NCI-H510A treated with DMSO at 0.1 percent for 48 hours (cell line): ENCODE results near the gene COL2A1.
A peak's percentile ranks its signal among the peaks of the same experiment; 100 is the strongest.

Source experiments
- DNase-seq: peaks from one replicate; lab custom pipeline; 2025; lab: John Stamatoyannopoulos, UW

COL2A1 gene

DNA sequence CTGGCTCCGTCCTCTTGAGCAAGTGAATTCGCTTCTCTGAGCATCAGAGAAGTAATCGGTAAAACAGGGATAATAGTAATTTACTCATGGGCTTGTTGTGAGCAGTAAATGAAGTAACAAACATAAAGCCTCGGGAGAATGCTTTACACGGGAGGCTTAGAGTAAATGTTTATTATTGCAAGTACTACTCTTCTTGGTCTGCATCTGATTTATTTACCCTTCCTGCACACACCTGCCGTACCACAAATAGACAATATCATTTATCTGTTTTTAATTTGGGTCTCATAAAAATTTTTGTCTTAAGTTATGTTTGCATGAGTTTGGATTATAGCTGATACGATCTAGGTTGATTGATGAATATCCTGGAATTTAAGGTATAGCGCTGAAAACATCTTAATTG is 7.8 kb upstream of the COL2A1 start:
- no peak for DNase-seq

DNA sequence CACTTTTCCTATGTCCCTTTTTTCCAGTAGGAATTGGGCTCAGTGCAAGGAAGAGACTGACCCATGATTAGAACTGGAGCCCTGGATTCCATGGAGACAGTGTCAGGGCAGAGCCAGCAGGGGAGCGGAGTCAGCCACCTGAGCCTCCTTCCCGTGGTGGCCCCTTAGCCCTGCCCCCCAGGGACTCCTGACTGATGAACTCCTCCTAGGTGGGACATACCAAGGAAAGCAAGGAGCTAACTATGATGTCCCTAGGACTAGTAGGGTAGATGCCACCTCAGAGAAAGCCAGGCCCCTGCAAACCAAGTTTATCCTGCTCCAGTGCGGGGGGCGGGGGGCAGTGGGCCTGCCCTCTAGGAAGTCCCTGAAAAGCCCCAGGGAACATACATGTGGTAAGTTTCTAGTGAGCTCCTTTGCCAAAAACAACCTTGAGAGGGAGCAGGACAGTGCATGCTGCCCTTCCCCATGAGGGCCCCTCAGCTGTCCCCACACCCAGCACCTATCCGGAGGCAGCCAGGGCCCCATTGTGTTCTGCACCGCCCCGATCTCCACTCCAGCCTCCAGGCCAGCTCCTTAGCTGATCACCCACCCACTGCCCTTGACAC is 6.2 kb upstream of the COL2A1 start:
- DNase-seq = no peak

DNA sequence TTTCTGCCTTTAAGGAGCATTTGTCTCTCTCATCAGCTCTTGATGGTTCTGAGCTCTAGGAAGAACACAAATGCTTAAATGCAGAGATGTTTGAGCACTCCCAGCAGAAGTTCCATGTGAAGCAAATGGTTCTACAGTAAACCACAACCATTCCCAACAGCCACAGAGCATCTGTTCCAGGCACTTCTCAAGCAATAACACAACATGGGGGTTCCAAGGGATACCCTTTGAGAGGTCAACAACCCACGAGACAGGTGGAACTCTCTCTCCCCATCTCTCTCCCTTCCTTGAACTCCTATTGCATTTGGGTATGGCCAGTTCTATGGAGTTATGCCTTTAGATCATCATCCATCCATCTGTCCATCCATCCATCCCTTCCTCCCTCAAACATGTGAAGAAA is 5.2 kb upstream of the COL2A1 start:
- DNase-seq = no peak

DNA sequence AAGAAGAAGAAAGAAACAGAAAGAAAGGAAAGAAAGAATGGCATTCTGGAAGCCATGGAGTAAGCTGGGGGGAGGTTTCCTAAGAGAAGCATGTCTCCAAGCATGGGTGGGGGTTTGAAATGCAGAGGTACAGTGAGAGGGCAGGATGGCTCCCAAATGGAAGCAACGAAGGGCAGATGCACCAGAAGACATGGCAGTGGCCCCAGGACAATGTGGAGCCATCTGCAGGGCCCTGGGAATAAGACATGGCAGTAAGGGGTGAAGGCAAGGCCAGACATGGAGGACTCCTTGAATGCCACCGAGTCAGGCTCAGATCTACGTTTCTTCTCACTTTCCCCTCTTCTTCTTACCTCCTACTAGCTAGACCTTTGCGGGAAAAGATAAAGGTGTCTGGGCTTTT is 4.7 kb upstream of the COL2A1 start:
- DNase-seq = no peak

DNA sequence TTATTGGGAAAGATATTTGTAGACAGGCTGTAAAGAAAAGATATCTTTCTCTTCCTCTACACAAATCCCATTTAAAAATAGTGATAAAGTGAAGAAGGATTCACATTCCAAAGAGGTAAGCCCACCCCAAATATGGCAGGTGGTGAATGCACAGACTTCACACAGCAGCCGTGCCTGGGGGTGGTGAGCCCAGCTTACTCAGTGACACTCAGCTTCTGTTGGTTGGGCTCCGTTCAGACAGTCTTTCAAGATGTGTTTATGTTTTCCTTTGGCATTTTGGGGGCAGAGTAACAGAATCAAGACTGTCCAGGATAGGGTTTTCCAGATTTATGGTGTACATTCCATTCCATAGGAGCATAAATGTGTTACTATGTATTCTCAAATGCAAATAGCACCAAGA is 4.1 kb upstream of the COL2A1 start:
- no peak for DNase-seq

DNA sequence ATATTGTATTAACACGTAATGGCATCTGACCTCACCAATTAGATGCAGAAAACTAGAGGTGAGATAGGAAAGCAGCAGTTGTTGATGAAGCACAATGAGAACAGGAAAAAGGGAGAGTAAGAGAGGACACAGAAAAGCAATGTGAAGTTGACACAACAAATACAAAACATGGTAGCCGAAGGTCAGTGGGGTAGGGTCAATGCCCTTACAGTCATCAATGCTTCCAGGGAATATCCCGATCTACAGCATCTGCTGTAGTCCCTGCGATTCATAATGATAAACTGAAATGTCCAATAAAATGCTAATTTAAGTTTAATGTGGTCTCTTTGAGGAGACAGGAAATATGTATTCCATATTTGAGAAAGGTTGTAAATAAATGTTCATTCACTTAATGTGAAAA is 2.9 kb upstream of the COL2A1 start:
- no peak for DNase-seq

DNA sequence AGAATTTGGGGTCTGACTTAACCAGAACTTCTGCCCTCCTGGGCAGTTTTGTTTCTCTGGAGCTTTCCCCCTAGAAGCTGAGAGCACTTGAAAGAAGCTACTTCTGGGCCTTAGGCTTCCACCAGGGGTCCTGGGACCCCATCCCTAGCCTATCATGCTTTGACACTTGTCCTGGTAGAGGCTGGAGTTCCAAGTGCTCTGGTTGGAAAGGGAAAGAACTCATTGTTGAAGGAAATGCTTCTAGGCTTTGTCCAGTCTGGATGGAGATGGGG is 1.4 kb upstream of the COL2A1 start:
- DNase-seq = no peak

DNA sequence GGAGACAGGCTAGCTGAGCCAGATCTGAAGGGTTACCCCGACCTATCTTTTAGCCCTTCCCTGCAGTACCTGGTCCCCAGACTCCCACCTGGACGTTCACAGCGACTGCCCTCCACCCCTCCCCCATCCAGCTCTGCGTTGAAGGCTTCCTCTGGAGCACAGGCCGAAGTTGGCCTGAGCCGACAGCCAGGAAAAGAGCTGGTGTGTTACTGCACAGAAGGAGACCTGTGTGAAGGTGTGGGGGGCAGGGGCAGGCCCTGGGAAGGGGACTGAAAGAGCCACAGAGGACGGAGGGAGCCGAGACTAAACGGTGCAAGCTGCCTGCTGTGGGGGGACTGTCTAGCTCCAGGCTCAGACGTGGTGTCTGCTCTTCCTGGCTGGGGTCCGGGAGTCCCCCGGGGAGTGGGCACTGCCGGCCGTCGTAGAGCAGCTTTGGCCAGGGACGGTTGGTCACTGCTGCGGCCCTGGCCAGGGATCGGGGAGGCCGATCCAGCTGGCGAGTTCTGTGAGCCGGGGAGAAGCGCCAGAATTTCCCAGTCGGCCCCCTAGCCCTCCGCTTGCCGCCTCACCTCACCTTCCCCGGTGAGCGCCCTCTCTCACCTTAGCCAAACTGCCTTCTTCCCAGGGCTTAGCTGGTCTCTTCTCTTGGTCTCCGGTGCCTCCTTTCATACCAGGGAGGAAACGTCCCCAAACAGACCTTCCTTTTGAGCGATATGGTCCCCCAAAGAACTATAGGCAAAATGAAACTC is 899 bp upstream of the COL2A1 start:
- peak; percentile 52 for DNase-seq

DNA sequence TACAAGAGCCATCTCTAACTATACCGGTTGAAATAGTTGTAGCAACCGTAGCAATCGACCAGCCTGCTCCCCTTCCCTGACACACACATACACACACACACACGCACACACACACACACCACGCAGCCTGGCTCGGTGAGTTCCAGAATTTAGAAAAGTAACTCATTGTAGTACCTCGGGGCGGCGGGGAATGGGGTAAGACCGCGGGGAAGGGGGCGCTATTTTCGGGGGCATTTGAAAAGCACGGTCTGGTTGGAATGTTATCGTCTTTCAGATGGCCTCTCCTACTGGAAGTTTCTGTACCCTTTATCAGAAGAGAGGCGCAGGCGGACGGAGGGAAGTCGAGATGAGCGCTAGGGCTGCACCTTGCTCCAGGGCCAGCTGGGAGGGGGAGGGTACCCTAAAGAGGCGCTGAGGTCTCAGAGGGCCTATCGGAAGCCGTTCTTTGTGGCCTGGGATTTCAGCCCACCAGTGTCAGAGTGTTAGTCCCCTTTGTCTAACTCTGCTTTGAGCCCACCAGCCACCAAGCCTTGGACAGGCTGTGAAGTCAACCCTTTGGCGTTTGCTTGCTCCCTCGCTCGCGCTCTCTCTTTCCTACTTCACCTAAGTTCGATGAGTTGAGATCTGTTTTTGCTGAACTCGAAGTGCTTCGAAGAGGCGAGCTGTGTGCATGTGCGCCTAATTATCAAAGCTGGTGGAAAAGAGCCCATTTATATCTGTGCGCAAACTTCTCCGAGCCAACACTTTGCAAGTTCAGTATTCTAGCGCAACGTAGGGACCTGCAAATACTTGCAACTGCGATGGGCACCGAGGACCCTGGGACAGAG is 837 bp downstream of the COL2A1 start:
- no peak for DNase-seq

DNA sequence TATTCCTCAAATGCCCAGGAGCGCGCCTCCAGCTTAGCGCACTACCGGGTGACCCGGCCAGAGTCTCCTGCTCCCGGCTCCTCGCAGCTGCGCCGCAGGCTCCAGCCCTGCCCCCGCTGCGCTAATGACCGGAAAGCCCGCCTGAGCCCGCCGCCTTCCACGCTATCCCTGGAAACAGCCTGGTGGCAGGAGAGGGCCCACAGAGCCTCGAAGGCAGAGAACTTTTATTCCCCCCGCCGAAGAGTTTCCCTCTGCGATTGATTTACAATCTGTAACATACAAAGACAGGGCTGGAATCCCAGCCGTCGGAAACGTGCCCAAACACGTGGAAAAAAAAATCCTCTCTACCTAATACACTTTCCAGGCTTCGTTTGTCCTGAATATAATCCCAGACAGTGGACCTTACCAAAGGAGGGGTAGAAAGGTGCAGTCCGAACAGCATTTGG is 1.5 kb downstream of the COL2A1 start:
- DNase-seq = peak; percentile 20

DNA sequence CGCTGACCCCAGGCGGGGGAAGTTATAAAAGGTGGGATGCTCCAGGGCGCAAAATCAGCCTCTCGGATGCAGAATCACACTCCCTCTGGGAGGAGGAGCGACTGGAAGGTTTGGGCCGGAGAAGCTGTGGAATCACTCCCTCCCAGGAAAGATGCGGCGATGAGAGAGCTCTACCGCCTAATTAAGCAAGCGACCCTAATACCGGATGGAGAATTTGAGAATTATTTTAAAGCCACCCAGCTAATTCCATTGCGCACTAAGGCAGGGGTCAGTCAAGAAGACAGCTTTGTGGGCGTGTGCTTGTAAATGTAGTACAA is 1.9 kb downstream of the COL2A1 start:
- no peak for DNase-seq

DNA sequence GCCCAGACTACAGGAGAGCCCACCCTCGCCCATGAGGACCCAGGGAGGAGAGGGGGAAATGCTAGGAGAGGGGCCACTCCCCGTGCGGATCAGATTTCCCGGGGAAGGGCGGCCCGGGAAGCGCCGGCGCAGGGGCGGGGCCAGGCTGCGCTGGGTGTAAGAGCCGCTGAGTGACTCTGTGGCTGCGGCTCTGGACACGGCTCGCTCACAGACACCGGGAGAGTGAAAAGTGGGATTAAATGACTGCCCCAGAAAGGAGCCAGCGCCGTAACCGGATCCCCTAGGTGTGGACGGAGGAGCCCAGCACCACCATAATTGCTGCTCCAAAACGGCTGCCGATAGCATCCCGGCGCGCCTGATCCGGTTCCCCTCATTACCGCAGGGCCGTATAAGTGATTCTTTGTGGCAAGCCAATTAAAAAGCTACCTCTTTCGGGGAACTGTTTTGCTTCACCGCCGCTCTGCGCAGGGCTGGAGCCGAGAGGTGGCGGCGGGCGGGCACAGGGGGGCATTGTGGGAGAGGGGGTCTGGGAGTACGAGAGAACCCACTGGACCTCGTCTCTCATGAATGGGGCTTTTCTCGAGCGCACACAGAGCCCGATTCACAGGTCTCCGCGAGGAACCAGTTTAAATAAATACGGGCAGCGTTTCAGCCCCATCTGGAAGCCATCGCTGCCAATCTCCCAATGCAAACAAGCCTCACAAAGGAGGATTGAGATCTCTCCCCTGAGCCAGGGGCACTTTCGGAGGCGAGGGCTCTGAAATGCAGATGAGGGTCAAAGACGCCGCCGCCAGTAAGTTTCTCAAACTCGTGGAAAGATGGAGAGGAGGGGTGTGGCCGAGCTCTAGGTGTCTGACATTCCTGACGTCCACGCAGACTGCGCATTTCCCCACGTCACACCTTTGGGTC is 2.5 kb downstream of the COL2A1 start:
- peak; percentile 14 for DNase-seq

DNA sequence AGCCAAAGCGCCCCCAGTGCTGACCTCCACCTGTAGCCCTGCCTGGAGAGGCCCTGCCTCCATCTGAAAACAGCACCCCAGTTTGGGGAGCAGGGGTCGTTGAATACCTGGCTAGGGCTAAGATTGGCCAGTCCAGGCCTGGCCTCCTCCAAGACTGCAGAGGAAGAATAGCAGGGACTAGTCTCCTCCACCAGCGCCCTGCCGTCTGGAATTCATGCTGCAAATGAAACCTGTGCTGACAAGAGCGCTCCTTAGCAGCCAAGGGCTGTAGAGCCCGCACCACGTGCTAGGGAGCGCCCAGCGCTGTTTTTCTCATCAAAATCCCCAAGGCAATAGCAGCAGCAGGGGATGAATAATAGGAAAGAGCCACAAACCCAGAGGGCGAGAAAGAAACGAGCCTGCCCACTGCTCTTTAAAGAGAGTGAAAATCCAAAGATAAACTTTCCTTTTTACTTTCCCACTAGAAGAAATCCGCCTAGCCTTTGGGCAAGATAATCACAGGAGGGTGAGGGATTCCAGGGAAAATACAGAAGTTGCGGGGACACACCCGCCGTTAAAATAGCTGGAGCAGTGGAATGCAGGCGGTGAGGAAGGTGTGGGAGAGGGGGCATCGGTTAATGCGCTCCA is 3.3 kb downstream of the COL2A1 start:
- peak; percentile 51 for DNase-seq

DNA sequence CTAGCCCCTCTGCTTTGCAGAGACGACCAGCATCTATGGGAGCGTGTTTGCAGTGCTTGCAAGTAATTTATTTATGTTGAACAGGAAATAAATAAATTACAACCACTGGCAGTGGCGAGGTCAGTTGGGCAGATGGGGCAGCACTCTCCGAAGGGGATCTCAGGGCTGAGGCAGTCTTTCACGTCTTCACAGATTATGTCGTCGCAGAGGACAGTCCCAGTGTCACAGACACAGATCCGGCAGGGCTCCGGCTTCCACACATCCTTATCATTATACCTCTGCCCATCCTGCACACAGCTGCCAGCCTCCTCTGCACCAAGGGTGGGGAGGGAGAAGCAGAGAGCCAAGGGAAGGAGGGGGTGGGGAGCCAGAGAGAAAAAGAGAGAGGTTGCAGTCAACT is 4.5 kb downstream of the COL2A1 start:
- DNase-seq = no peak

DNA sequence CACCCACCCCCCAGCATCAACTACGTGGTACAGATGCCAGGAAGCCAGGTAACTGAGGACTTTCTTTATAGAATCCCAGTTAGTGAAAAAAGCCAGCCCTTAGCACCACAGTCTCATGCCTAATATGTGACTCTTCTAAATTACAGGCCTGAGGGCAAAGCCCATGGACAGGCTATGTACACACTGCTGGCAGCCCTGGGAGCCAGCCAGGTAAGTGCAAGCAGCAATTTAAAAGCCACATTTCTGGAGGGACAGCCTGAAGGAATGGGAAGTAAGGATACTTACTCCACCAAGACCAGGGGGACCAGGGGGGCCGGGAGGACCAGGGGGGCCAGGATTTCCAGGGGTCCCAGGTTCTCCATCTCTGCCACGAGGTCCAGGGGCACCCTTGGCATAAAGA is 7.0 kb downstream of the COL2A1 start:
- DNase-seq = no peak

DNA sequence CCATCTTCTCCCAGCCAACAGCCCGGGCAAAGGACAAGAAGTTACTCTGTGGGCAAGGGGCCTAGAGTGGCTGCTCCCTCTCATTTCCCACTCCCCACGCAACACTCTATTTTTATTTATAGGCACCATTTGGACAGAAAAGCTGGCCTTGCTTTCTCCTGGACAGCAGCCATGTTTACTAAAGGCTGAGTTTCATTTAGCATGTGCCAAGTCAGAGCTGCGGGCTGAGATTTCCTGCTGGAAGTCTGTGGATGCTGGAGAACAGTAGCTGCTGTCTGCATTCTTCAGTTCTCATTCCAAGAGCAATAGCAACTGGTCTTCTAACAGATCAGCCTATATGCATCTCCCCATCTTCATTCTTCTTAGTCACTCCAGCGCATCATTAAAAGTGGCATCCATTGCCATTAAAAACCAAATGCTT is 8.3 kb downstream of the COL2A1 start:
- DNase-seq = no peak

DNA sequence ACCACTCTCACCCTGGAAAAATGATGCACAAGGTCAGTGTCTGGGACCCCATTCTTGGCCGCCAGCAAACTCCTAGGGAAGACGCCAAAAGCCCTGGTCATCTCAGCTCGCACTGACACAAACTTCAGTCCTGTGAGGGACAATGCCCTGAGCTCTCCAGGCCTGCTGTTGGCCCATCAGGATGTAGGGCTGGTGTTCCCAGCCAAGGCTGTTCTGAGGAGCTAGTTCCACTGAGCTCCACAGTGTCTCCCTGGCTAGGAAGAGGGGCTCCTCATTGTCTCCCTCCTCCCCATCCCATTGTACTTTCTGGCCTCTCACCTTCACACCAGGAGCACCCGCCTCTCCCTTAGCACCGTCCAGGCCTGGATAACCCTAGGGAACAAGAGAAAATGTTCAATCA is 10.8 kb downstream of the COL2A1 start:
- no peak for DNase-seq

DNA sequence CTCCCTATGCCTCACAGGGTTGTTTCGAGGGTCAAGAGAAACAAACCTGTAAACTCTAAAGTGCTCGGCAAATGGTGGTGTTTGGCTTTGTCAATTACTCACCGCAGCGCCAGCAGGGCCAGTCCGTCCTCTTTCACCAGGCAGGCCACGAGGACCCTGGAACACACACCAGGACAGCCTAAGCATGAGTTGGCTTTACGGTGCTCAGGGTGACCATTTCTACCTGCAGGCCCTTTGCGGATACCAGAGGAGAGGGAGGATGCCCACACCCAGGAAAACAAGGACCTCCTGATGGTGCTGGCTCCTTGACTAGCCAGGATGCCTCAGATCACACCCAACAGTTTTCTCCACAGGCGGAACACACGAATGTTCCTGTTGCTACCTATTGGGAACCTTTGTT is 11.5 kb downstream of the COL2A1 start:
- DNase-seq = no peak

DNA sequence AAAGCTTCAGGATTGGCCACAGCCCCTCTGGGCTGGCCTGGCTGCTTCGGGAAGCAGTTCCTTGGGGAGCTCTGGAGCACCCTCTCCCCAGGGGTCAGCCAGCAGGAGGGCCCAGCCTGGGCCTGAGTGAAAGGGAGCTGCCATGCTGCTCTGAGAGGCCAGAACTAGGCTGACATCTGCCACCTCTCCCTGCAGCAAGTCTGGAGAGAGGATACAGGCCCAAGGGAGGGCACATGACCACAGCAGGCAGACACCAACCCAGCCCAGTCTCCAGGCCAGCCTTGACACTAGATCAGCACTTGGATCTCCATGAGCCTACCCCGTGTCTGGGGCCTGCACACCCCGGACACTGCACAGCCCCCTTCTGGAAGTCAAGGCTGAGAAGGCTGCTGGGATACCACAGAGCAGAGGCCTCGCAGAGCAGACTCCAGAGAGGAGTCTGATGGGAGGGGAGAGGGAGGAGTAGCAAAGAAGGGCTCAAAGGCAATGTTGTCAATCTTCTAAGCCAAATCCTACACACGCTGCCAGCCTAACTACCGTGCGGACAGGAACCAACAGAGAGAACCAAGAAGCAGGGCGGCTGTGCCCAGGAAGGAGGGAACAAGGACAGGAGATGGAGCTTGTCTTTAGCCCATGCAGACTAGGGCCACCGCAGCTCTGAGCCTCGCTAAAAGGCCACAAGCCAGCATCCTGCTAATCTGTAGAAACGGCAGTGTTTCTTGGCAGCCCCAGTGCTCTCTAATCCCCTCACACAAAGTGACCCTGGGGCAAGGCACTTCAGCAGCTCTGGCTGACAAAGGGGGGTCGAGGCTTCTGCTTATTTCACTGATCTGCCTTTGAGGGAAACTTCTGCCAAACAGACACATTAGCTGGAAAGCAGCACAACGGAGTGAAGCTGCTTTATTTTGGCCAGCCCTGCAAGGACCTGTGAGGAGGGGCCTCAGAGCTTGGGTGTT is 12.9 kb downstream of the COL2A1 start:
- no peak for DNase-seq

DNA sequence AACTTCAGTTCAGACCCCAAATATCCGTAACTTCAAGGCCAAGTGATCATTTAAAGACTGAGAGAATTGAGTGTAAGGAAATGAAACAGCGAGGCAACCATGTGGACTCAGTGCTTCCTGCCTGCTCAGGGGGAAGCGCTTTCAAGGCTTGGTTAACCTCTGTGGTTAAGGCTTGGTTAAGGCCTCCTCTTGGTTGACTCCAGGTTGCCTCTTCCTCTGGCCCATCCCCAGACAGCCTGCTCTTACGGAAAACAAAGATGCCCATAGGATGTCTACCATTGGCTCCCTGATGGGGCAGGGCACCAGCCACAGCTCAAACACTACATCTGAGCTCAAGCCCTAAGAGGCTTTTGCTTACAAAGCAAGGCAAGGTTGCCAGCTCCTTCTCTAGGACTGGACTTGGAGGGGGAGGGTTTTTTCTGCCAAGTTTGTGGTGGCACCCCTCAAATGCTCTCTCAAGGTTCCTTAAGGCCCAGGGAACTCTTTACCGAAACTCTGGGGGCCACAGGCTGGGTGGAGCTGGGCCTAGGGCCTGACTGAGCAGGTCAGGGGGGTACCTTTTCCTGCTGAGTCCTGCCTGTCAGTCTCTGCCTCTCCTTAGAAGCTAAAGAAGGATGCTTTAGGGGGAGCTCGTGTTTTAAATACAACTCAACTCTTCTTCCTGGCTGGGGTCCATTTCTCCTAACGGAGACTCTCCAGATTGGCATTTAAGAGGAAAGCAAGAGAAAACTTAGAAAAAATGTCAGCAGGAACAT is 13.7 kb downstream of the COL2A1 start:
- no peak for DNase-seq
